Upper lobe of left lung (tissue), 6 donors: ENCODE data around the gene SMIM9. TPM values are rescaled to one million over a fixed set of nuclear protein-coding genes. Genes with fewer than 3 reads are reported as not detected.
A peak's percentile ranks its signal among the peaks of the same experiment; 100 is the strongest.

Experiments used
- ATAC-seq, 2 donors: fragments of 200-7000 bp; cut with Tn5 transposase; one replicate each; pipeline ENCODE4 v1.9.1; 2022; ENCODE audit warnings: mild to moderate bottlenecking in 2 of 2, moderate library complexity in 2 of 2; ENCODE audit not compliant: low FRiP score in 2 of 2
- DNase-seq, 2 donors: peaks; one replicate each; pipeline ENCODE4 v3.0.0-alpha.2; 2019 to 2020
- H3K27ac ChIP-seq, 4 donors: fragments of 200-600 bp; sonication (generic); one replicate each; pipeline ENCODE4 v1.5.1; 2016 to 2019
- H3K27me3 ChIP-seq, 4 donors: fragments of 200-600 bp; sonication (generic); one replicate each; pipeline ENCODE4 v1.5.1; 2017 to 2019
- H3K36me3 ChIP-seq, 4 donors: fragments of 200-600 bp; sonication (generic); one replicate each; pipeline ENCODE4 v1.5.1; 2016 to 2019
- H3K4me1 ChIP-seq, 4 donors: fragments of 200-600 bp; sonication (generic); one replicate each; pipeline ENCODE4 v1.5.1; 2018 to 2019
- H3K4me3 ChIP-seq, 4 donors: fragments of 200-600 bp; sonication (generic); one replicate each; pipeline ENCODE4 v1.5.1; 2017 to 2019; ENCODE audit warnings: mild to moderate bottlenecking in 2 of 4, moderate library complexity in 1 of 4
- H3K9me3 ChIP-seq, 4 donors: fragments of 200-600 bp; sonication (generic); one replicate each; pipeline ENCODE4 v1.5.1; 2018 to 2019
- CTCF ChIP-seq, 6 experiments: fragments of 450-650 bp in 4 of 6; fragments of 200-600 bp in 2 of 6; sonication (generic) in 2 of 6; IDR thresholded peaks; one replicate each; pipeline ENCODE4 v1.5.1; 2016 to 2019; ENCODE audit warnings: antibody characterized with exemption in 6 of 6
- EP300 ChIP-seq, 4 donors: sonication (generic); formaldehyde crosslinking; IDR thresholded peaks; one replicate each; pipeline ENCODE4 v1.5.1; 2017; ENCODE audit warnings: antibody characterized with exemption in 4 of 4, control low read depth in 2 of 4
- POLR2A ChIP-seq, 4 donors: fragments of 450-650 bp; IDR thresholded peaks; one replicate each; pipeline ENCODE4 v1.5.1; 2016 to 2017; ENCODE audit warnings: antibody characterized with exemption in 4 of 4, mild to moderate bottlenecking in 2 of 4
- POLR2AphosphoS5 ChIP-seq, 2 donors: sonication (generic); formaldehyde crosslinking; IDR thresholded peaks; one replicate each; pipeline ENCODE4 v1.5.1; 2017; ENCODE audit warnings: antibody characterized with exemption in 2 of 2
- WGBS, 2 donors: methylation state at CpG; one replicate each; pipeline ENCODE4 v1.1.5; 2017 to 2018; 5-methylcytosine and 5-hydroxymethylcytosine counted together
- total RNA-seq, 6 donors: library from RNA; depleted of rRNA in 4 of 6; stranded (reverse); fragments of >200 nt in 4 of 6; gene quantifications; one replicate each; pipeline versions ENCODE4 v1.1.0 to v1.2.1, GENCODE V29; 2016 to 2021
- donor health status: DM: no; HTN: no; CAD: no; lungs with moderate emphysema.
- donor health status: DM: no; HTN: yes; CAD: no; lungs with severe emphysema.

The SMIM9 gene
- total RNA-seq, 6 donors from 2014 or later, result 1.5 TPM; not detected in 5

DNA sequence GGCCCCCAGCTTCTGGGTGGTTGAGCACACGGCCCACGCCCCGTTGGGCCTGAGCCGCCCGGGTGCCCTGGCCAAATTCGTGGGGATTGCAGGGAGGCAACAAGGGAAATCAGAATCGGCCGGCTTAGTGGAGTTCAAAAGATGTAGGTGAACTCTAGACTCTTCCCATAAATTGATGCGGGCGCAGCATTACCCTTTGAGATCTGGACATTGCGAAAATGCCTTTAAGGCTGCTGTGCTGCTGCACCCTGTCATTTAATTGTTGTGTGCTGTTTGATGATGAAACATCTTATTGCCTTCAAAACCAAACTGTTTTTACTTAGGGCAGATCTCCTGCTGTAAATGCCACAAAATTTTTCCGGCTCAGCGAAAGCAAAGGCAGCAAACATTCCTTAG is 28.8 kb downstream of the SMIM9 start:
- peak overlapping the region; percentile 30 to 87 (median 71) for H3K27ac ChIP-seq
- peak overlapping the region in 3 of 4 donors; percentile 50 to 81 (median 69) for H3K4me3 ChIP-seq
- peak in 1 of 4 donors; percentile 3 for TF ChIP-seq POLR2A (IDR thresholded peaks at IDR 0.05)
- TF ChIP-seq CTCF (IDR thresholded peaks at IDR 0.05), result no peak
- no peaks in the 10 kb centered on the region for H3K9me3 ChIP-seq
- no peaks in the 10 kb centered on the region for H3K36me3 ChIP-seq
- 20 to 53% methylated on average over 1 to 9 of the region's 13 CpGs for WGBS, 2 donors
- no peaks in the 10 kb centered on the region for H3K27me3 ChIP-seq
- peaks cover 0 to 7% (median 5%) of the 10 kb centered on the region in 4 donors for H3K4me1 ChIP-seq
- no peak for DNase-seq
- ATAC-seq, result peak in 1 of 2 donors; percentile 25

DNA sequence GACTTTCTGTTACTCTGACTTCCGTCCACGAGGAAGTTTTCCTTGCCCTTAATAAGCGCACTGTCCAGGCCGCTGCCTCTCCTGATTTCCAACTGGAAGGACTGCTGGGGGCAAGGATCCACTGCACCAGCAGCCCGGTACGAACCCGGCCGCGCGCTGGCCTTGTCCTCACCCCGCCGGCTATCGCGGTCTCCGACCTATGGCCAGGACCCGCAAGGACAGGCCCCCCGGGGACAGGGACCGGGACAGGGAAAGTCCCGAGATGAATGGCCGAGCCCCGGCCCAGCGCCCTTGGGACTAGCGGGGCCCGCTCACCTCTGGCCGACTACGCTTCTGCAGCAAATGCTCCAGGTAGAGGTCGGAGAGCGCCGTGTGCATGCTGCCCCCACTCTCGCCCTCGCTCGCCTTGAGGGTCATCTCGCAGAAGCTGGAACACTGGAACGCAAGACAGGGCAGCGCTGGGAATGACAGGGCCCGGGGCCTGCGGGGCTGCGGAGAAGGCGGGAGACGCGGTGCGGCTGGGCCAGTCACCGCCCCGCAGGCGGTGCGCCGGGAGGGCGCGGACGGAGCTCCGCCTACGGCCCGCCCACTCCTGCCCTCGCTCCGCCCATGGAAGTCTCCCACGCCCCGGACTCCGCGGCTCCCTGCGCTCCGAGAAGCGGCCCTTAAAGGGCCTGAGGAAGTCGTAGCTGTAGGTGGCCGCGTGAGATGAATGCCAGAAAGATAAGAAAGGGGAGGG is 29.3 kb downstream of the SMIM9 start, which contains the start of gene MPP1:
Gene MPP1, minus strand, starts transcription at position 529 of the 739 bp plus-strand sequence. Its CDS starts 112 bp downstream, at position 417.
- H3K9me3 ChIP-seq, result no peaks in the 10 kb centered on the region
- peak within 1 kb of the TSS; percentile 49 to 81 (median 60) for H3K4me3 ChIP-seq
- 0 to 41% methylated on average over 4 to 65 of the region's 65 CpGs for WGBS, 2 donors
- H3K4me1 ChIP-seq, result peaks cover 5 to 11% (median 7%) of the 10 kb centered on the region in 4 donors
- H3K27ac ChIP-seq, result peak within 1 kb of the TSS; percentile 67 to 87 (median 82)
- ATAC-seq (peak; percentile 95 to 100), DNase-seq (peak; percentile 78 to 96)
- TF ChIP-seq EP300 (IDR thresholded peaks at IDR 0.05) (no peak), CTCF (IDR thresholded peaks at IDR 0.05) (peak in 3 of 6 experiments; percentile 5 to 16 (median 7)), POLR2AphosphoS5 (IDR thresholded peaks at IDR 0.05) (peak in 1 of 2 donors; percentile 48), POLR2A (IDR thresholded peaks at IDR 0.05) (peak in 1 of 4 donors; percentile 78)
- H3K36me3 ChIP-seq, result no peaks in the 10 kb centered on the region
- H3K27me3 ChIP-seq, result no peaks in the 10 kb centered on the region

DNA sequence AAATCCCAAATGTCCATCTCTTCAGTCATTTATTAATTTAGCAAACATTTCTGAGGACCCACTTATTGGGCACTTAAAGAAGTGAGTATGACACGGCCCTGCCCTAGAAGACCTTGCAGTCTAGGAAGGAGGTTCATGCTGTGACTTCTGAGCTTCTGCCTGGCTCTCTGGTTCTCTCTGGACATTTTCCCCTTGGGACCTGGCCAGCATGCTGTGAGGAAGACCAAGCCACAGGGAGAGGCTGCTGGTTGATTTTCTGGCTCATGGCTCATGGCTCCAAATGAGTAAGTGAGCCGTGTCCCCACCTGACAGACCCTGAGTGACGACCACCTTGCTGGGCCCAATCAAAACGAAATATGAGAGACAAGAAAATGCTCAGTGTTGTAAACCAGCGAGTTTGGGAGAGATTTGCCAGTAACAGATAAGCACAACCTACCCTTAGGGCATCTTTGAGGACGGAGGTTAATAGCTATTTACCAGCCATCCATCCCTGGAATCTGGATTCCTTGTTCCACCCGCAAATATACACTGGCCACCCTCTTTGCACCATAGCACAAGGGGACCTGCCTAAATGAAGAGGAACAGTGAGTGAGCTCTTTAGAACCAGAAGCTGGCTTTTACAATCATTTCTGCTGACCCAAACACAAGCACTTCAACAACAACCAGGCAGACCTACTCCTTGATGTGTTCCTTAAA is 30.1 kb downstream of the SMIM9 start:
- DNase-seq (no peak), ATAC-seq (peak in 1 of 2 donors; percentile 14)
- Histone ChIP-seq H3K27ac (peak overlapping the region; percentile 67 to 87 (median 82)), H3K36me3 (no peaks in the 10 kb centered on the region), H3K4me3 (peak overlapping the region; percentile 49 to 81 (median 60)), H3K9me3 (no peaks in the 10 kb centered on the region), H3K27me3 (no peaks in the 10 kb centered on the region), H3K4me1 (peaks cover 13 to 19% (median 14%) of the 10 kb centered on the region in 4 donors)
- WGBS, 2 donors, result 34 to 39% methylated on average over 6 to 7 of the region's 7 CpGs
- TF ChIP-seq POLR2A (IDR thresholded peaks at IDR 0.05) (no peak), POLR2AphosphoS5 (IDR thresholded peaks at IDR 0.05) (no peak), EP300 (IDR thresholded peaks at IDR 0.05) (no peak), CTCF (IDR thresholded peaks at IDR 0.05) (no peak)

DNA sequence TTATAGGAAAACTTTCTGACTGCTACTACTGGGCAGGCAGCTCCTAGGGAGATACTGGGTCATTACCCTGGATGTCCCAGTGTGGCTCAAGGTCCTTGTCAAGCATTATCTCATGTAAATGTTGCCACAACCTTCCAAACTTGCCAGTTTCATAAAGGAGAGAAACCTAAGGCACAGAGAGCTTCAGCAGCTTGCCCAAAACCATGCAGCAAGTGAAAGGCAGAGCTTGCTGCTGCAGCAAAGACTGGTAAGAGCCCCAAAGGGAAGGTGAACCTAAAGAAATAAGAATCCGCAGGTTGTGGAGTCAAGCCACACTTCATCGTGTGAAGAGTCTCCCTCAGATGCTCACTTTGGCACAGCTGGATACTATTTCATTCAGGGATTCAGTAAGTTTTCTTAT is 31.5 kb downstream of the SMIM9 start:
- ATAC-seq (no peak), DNase-seq (no peak)
- H3K4me1 ChIP-seq, result peaks cover 13 to 25% (median 16%) of the 10 kb centered on the region in 4 donors
- peak overlapping the region in 1 of 4 donors; percentile 81 for H3K4me3 ChIP-seq
- 58 to 67% methylated on average over 2 of the region's 2 CpGs for WGBS, 2 donors
- H3K36me3 ChIP-seq, result no peaks in the 10 kb centered on the region
- no peaks in the 10 kb centered on the region for H3K27me3 ChIP-seq
- H3K27ac ChIP-seq, result peak overlapping the region in 2 of 4 donors; percentile 26 to 60
- H3K9me3 ChIP-seq, result no peaks in the 10 kb centered on the region
- no peak for TF ChIP-seq CTCF (IDR thresholded peaks at IDR 0.05)
- no peak for TF ChIP-seq POLR2A (IDR thresholded peaks at IDR 0.05)
- no peak for TF ChIP-seq EP300 (IDR thresholded peaks at IDR 0.05)
- TF ChIP-seq POLR2AphosphoS5 (IDR thresholded peaks at IDR 0.05), result no peak
